ENCODE results near the gene PCDH7.

PCDH7 gene

GRCh38 chr4:30728311-30728710 lies 8.1 kb downstream of the PCDH7 start:
- no peak for TF ChIP-seq CTCF (IDR thresholded peaks at IDR 0.05; ENCODE audit: extremely low read depth, missing control alignments)
- no peak for DNase-seq (ENCODE audit: low spot score)

DNA sequence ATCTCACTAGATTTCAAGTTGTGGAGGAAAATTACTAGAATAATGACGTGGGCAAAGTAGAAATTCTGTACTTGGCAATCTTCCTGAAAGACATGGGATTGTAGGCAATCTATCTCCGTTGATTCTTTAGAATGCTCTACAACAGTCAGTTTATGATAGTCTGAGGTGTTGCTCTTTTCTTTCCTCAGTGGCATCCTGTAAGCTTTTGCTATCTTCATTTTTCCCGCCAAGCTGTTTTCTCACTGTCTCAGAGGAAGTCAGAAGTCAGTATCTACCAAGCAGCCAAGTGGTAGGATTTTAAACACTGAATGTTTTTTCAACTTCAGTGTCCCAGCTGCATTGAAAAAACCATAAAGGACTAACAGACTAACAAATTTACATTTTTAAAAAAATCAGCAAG lies 23.7 kb downstream of the PCDH7 start:
- DNase-seq (ENCODE audit: low spot score) = no peak
- TF ChIP-seq CTCF (IDR thresholded peaks at IDR 0.05; ENCODE audit: extremely low read depth, missing control alignments) = no peak

GRCh38 chr4:30744386-30744785 lies 24.2 kb downstream of the PCDH7 start:
- no peak for TF ChIP-seq CTCF (IDR thresholded peaks at IDR 0.05; ENCODE audit: extremely low read depth, missing control alignments)
- no peak for DNase-seq (ENCODE audit: low spot score)

- no peak for TF ChIP-seq CTCF (IDR thresholded peaks at IDR 0.05; ENCODE audit: extremely low read depth, missing control alignments)
- no peak for DNase-seq (ENCODE audit: low spot score)
Observed at GRCh38 chr4:30744957-30745640, 24.9 kb downstream of the PCDH7 start.

GRCh38 chr4:30746735-30747134 lies 26.6 kb downstream of the PCDH7 start:
- no peak for TF ChIP-seq CTCF (IDR thresholded peaks at IDR 0.05; ENCODE audit: extremely low read depth, missing control alignments)

GRCh38 chr4:30753316-30753715 lies 33.1 kb downstream of the PCDH7 start:
- TF ChIP-seq CTCF (IDR thresholded peaks at IDR 0.05; ENCODE audit: extremely low read depth, missing control alignments) = no peak
- no peak for DNase-seq (ENCODE audit: low spot score)

More at GRCh38 chr4:30746735-30747134, 26.6 kb downstream of the PCDH7 start:
- DNase-seq (ENCODE audit: low spot score) = no peak

GRCh38 chr4:30754021-30754420 lies 33.9 kb downstream of the PCDH7 start:
- no peak for DNase-seq (ENCODE audit: low spot score)
- TF ChIP-seq CTCF (IDR thresholded peaks at IDR 0.05; ENCODE audit: extremely low read depth, missing control alignments) = no peak
